HepG2 (cell line): ENCODE measurements around the gene FDXR. TPM values are rescaled to one million over a fixed set of nuclear protein-coding genes. Genes with fewer than 3 reads are reported as not detected.

Source experiments
- ATF5 ChIP-seq: sonication (generic); formaldehyde crosslinking; IDR thresholded peaks from 2 replicates; pipeline ENCODE4 v1.4.0; 2020; ENCODE audit warnings: mild to moderate bottlenecking, low read depth, missing genetic modification reagents
- CEBPZ ChIP-seq: IDR thresholded peaks from 2 replicates; pipeline ENCODE4 v1.6.1; 2012; ENCODE audit warnings: low read length, improper control_type of control experiment
- CSRNP1 ChIP-seq: sonication (generic); formaldehyde crosslinking; IDR thresholded peaks from 2 replicates; pipeline ENCODE4 v1.8.1; 2023; ENCODE audit warnings: mild to moderate bottlenecking, missing genetic modification reagents
- DNMT1 ChIP-seq: sonication (generic); formaldehyde crosslinking; IDR thresholded peaks from 2 replicates; pipeline ENCODE4 v1.5.1; 2020; ENCODE audit warnings: mild to moderate bottlenecking, missing genetic modification reagents
- EHMT2 ChIP-seq: fragments of 200-600 bp; sonication (generic); IDR thresholded peaks from 2 replicates; pipeline ENCODE4 v1.7.0; 2017; ENCODE audit warnings: antibody characterized with exemption, low read depth, low read length, borderline replicate concordance
- EZH2 ChIP-seq: conservative IDR thresholded peaks from 2 replicates; pipeline ENCODE4 v1.6.1; 2012; ENCODE audit warnings: mild to moderate bottlenecking, low read depth, low read length, moderate library complexity
- HMG20A ChIP-seq: IDR thresholded peaks from 2 replicates; pipeline ENCODE4 v1.6.1; 2016; ENCODE audit warnings: borderline replicate concordance
- HNRNPK ChIP-seq: fragments of 200-400 bp; formaldehyde crosslinking; IDR thresholded peaks from 2 replicates; pipeline ENCODE4 v1.6.1; 2018; ENCODE audit warnings: low read length, low read depth, moderate library complexity, mild to moderate bottlenecking; ENCODE audit not compliant: poor library complexity, severe bottlenecking
- HOXA9 ChIP-seq: sonication (generic); formaldehyde crosslinking; IDR thresholded peaks from 2 replicates; pipeline ENCODE4 v1.8.1; 2022; ENCODE audit warnings: missing genetic modification reagents, mild to moderate bottlenecking, moderate library complexity, borderline replicate concordance
- IKZF5 ChIP-seq: IDR thresholded peaks from 2 replicates; pipeline ENCODE4 v1.6.1; 2018; ENCODE audit warnings: missing genetic modification reagents, mild to moderate bottlenecking, missing compliant biosample characterization
- KAT2B ChIP-seq: fragments of 150-350 bp; IDR thresholded peaks from 2 replicates; pipeline ENCODE4 v1.6.1; 2014; ENCODE audit warnings: low read depth, low read length, borderline replicate concordance
- NFE2L1 ChIP-seq: sonication (generic); formaldehyde crosslinking; IDR thresholded peaks from 2 replicates; pipeline ENCODE4 v1.4.0; 2020; ENCODE audit warnings: missing genetic modification reagents, mild to moderate bottlenecking, borderline replicate concordance
- NONO ChIP-seq, 2 experiments: fragments of 450-650 bp in 1 of 2; sonication (generic) in 1 of 2; formaldehyde crosslinking in 1 of 2; IDR thresholded peaks in 1 of 2; conservative IDR thresholded peaks in 1 of 2; 2 replicates each; pipeline versions ENCODE4 v1.6.1 to v1.8.0; 2017 to 2022; ENCODE audit warnings: mild to moderate bottlenecking in 1 of 2, missing genetic modification reagents in 1 of 2, moderate library complexity in 1 of 2
- POLR2AphosphoS5 ChIP-seq: IDR thresholded peaks from 2 replicates; pipeline ENCODE4 v1.6.1; 2012; ENCODE audit warnings: low read depth, low read length
- RXRA ChIP-seq: sonication (generic); formaldehyde crosslinking; IDR thresholded peaks from 2 replicates; pipeline ENCODE4 v1.5.1; 2020; ENCODE audit warnings: missing genetic modification reagents
- U2AF2 ChIP-seq: fragments of 200-400 bp; formaldehyde crosslinking; IDR thresholded peaks from 2 replicates; pipeline ENCODE4 v1.6.1; 2017; ENCODE audit warnings: low read depth, mild to moderate bottlenecking, low read length
- ZBTB7A ChIP-seq: sonication (generic); formaldehyde crosslinking; IDR thresholded peaks from 2 replicates; pipeline ENCODE4 v1.8.0; 2022; ENCODE audit warnings: mild to moderate bottlenecking, missing genetic modification reagents
- ZMYM3 ChIP-seq: sonication (generic); formaldehyde crosslinking; IDR thresholded peaks from 2 replicates; pipeline ENCODE4 v1.5.1; 2020; ENCODE audit warnings: mild to moderate bottlenecking, missing genetic modification reagents
- ZNF17 ChIP-seq: sonication (generic); formaldehyde crosslinking; IDR thresholded peaks from 2 replicates; pipeline ENCODE4 v1.5.0; 2020; ENCODE audit warnings: mild to moderate bottlenecking, missing genetic modification reagents
- ZNF224 ChIP-seq: sonication (generic); formaldehyde crosslinking; IDR thresholded peaks from 2 replicates; pipeline ENCODE4 v1.5.0; 2020; ENCODE audit warnings: mild to moderate bottlenecking, missing genetic modification reagents
- ZNF460 ChIP-seq: sonication (generic); formaldehyde crosslinking; IDR thresholded peaks from 2 replicates; pipeline ENCODE4 v1.5.1; 2020; ENCODE audit warnings: missing genetic modification reagents, mild to moderate bottlenecking, borderline replicate concordance
- ZNF619 ChIP-seq: sonication (generic); formaldehyde crosslinking; IDR thresholded peaks from 2 replicates; pipeline ENCODE4 v1.4.0; 2020; ENCODE audit warnings: mild to moderate bottlenecking, missing genetic modification reagents
- ZNF678 ChIP-seq: sonication (generic); formaldehyde crosslinking; IDR thresholded peaks from 2 replicates; pipeline ENCODE4 v1.4.0; 2020; ENCODE audit warnings: mild to moderate bottlenecking, missing genetic modification reagents
- polyA plus RNA-seq, 8 experiments: library from polyadenylated mRNA; depleted of rRNA in 3 of 8; stranded (reverse) in 7 of 8; unstranded in 1 of 8; fragments of >200 nt; fragmentation: Illumina TruSeq in 4 of 8; extraction: Trizol in 4 of 8; gene quantifications; 2 replicates each; pipeline versions ENCODE4 v1.2.1 to v1.2.3, GENCODE V29; 2011 to 2016; ENCODE audit warnings: low read depth in 4 of 8, missing spikeins in 1 of 8, mixed read lengths in 1 of 8; ENCODE audit not compliant: insufficient read depth in 1 of 8
- total RNA-seq, 5 experiments: library from RNA; depleted of rRNA; stranded (reverse); fragments of >200 nt; fragmentation: Illumina TruSeq; extraction: Trizol; gene quantifications; 2 replicates each; pipeline ENCODE4 v1.2.3, GENCODE V29; 2016; ENCODE audit warnings: low read depth in 1 of 5

The FDXR gene
- total and polyA plus RNA-seq, 2 of the 13 experiments (the other 11 are each of a cell fraction or from before 2014, with no cell fraction given) = 23.4 to 116 TPM

- peak; percentile 40; the same call in 1 of the 2 replicates for TF ChIP-seq CSRNP1
- TF ChIP-seq DNMT1 (CRISPR knock-in tag) = no peak
- no peak for TF ChIP-seq HOXA9 (CRISPR knock-in tag)
- TF ChIP-seq IKZF5 (CRISPR knock-in tag) = peak; percentile 60
- TF ChIP-seq CEBPZ = no peak
- TF ChIP-seq U2AF2 = no peak
- no peak for TF ChIP-seq ZMYM3
- peak; percentile 98 for TF ChIP-seq POLR2AphosphoS5
- no peak for TF ChIP-seq NONO (IDR thresholded peaks at IDR 0.05)
- no peak; the same call in none of the 2 replicates for TF ChIP-seq NONO (CRISPR knock-in tag; conservative IDR thresholded peaks at IDR 0.05)
- no peak for TF ChIP-seq EZH2
- TF ChIP-seq ZNF460 (CRISPR knock-in tag) = no peak
- TF ChIP-seq EHMT2 = no peak
- no peak for TF ChIP-seq KAT2B
- TF ChIP-seq HMG20A (CRISPR knock-in tag) = no peak; the same call in 1 of the 2 replicates
- no peak; the same call in 1 of the 2 replicates for TF ChIP-seq RXRA (CRISPR knock-in tag)
- peak; percentile 86 for TF ChIP-seq ZNF224
- TF ChIP-seq HNRNPK = no peak
- no peak for TF ChIP-seq ZBTB7A (CRISPR knock-in tag)
- TF ChIP-seq ZNF619 (CRISPR knock-in tag) = no peak
- no peak for TF ChIP-seq NFE2L1
- TF ChIP-seq ZNF678 (CRISPR knock-in tag) = no peak
- no peak for TF ChIP-seq ZNF17 (CRISPR knock-in tag)
- TF ChIP-seq ATF5 (CRISPR knock-in tag) = 0 out of 2 replicates have a peak, but pooled peaks have one; percentile 0
Observed at GRCh38 chr17:74873037-74873873, 461 bp upstream of the FDXR start (continued).
